GM19463 (cell line): ENCODE data around the gene CDKAL1.
"Not testable (repeated sequence)": the region's sequence is repeated elsewhere in the genome, so short reads cannot be mapped to it uniquely, and the experiment has no call there.

Experiments used
- ATAC-seq: cut with Tn5 transposase; IDR thresholded peaks from one replicate; pipeline ENCODE4 v1.9.1; 2021; ENCODE audit warnings: mild to moderate bottlenecking, moderate library complexity; ENCODE audit not compliant: unreplicated experiment

Gene CDKAL1

DNA sequence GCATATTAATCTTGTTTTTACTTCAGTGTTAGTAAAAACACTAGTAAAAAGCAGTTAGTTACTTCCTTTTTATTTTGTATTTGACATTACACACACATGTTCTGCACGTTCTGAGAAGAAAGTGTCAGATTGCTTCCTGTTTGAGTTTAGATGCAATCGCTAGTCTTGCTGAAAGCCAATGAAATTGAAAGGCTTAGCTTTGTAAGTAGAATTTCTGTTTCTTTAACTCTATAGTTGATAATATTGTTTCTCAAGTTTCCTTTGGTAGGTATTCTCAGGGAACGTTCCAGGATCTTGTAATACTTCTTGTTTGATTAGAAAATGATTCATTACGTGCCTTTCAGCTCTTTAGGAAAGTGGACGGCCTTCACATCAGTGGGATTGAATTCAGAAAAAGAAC is 55.0 kb downstream of the CDKAL1 start:
- no peak for ATAC-seq

DNA sequence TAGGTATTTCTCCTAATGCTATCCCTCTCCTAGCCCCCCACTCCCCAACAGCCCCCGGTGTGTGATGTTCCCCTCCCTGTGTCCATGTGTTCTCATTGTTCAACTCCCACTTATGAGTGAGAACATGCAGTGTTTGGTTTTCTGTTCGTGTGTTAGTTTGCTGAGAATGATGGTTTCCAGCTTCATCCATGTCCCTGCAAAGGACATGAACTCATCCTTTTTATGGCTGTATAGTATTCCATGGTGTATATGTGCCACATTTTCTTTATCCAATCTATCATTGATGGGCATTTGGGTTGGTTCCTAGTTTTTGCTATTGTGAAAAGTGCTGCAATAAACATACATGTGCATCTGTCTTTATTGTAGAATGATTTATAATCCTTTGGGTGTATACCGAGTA is 56.2 kb downstream of the CDKAL1 start:
- ATAC-seq, result not testable (repeated sequence)

DNA sequence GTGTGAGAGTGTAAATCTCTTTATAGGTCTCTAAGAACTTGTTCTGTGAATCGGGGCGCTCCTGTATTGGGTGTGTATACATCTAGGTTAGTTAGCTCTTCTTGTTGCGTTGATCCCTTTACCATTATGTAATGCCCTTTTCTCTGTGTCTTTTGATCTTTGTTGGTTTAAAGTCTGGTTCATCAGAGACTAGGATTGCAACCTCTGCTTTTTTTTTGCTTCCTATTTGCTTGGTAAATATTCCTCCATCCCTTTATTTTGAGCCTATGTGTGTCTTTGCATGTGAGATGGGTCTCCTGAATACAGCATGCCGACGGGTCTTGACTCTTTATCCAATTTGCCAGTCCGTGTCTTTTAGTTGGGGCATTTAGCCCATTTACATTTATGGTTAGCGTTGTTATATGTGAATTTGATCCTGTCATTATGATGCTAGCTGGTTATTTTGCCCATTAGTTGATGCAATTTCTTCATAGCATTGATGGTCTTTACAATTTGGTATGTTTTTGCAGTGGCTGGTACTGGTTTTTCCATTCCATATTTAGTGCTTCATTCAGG is 60.1 kb downstream of the CDKAL1 start:
- ATAC-seq, result not testable (repeated sequence)

DNA sequence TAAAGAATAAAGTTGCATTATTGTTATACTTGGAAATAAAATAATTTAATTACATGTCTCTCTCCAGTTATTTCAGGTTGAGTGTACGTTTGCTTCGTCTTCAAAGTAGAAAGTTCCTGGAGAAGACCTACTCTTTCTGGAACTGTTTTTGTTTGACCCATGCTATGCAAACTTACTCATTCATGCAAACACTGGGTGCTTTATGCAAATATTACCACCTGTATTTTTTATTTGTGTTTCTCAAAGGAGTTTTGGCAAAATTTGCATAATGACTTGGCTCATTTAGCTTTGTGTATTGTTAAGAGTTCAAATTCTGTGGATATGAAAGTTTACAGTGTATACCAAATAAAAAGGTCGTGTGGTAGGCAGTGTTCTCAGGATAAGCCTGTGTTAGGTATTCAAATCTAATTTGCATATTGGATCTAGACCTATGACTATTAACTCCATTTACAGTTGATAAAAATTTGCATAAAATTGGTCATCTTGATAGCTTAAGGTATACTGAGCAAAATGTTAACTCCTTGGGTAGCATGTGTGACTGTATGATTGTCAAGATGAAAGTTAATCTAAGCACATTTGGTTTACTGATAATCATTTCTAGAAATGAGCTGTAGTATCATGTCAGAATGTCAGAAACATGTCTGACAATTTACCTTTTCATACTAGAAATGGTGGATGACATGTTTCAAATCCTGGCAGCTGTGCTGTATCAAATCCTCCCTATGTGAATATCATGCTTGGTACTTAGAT is 65.2 kb downstream of the CDKAL1 start:
- ATAC-seq, result peak; percentile 53

DNA sequence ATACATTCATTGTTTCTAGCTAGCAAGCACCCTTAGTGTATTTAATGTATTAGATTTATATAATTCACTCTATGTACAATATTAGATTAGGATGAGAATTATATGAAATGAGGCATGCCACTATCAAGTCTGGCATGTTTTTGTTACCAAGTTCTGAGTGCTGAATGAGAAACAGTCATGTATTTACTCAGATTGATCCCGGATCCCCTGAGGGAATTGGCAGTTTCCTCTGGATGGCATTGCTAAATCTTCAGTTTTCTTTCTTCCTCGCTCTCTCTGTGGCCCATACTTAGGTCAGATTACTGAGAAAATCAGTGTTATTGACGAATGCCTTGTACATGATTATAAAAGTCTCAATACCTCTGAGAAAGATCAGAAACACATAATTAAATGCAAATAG is 66.6 kb downstream of the CDKAL1 start:
- no peak for ATAC-seq

DNA sequence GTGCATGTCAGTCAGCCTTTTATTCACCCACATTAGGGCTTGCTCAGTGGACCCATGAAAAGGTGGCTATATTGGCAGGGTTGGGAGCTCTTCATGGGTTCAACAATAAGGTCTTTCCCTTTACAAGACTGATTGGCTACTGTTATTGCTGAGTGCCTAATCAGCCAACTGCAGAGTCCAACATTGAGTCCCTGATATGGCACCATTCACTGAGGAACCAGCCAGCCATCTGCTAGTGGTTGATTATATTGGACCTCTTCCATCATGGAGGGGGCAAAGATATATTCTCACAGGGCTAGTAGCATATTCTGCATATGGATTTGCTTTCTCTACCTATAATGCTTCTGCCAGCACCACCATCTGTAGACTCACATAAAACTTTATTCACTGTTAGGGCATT is 69.9 kb downstream of the CDKAL1 start:
- ATAC-seq, result no peak

DNA sequence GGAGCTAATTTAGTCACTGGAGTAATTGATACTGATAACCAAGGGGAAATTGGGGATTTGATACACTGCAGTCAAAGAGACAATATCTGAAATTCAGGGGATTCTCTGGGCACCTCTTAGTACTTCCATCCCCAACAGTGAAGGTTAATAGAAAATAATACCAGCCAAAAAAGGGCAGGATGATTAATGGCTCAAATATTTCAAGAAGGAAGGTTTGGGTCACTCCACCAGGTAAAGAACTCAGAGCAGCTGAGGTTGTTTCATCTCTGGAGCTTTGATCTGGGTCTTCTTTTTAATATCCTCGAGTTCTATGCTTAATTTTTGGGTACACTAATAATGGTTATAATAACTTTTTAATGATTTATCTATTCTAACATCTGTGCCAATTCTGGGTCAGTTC is 70.8 kb downstream of the CDKAL1 start:
- no peak for ATAC-seq

DNA sequence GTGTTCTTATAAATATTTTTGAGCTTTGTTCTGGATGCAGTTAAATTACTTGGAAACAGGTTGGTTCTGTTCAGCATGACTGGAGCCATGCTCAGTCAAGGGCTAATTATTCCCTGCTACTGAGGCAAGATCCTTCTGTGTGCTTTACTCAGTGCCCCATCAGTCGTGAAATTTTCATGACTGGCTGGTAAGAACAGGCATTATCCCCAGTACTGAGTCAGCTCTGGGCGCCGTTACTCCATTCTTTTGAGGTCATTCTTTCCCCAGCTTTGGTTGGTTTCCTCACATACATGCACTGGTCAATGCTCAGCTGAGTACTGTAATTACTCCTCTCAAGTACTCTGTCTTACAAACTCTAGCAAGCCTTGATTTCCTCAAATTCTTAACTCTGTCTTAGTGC is 71.3 kb downstream of the CDKAL1 start:
- ATAC-seq, result no peak

DNA sequence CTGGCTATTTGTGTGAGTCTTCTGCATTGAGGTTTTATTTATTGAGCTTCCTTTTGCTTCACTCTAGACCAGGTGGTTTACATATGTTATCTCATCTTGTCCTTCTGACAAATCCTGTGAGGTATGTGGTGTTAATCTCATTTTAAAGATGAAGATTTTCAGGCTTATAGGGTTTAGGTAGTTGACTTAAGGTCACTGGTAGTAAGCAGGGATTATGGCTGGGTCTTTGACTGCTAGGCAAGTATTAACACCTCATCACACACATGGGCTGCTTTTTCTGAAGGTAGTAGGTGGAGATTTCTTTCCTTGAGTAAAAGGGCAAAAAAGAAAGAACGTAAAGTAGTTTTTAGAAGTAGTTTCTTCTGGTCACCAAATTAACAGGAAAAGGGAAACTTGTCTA is 72.6 kb downstream of the CDKAL1 start:
- ATAC-seq, result no peak

DNA sequence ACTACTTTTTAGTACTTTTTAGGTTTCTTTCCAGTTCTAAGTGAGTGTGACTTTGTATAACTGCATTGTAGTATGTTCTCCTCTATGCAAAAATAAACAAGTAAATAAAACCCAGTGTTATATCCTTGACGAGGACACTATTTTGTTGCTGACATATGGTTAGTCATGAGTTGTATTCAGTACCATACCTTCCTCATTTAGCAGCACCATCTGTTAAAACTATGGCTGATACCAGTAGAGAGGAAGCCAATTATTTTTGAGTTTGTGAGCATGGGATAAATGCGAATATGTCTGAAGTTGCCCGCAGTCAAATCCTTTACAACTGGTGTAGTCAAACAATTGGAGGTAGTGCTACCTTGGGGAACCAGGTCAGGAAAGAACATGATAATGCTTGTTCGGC is 74.1 kb downstream of the CDKAL1 start:
- no peak for ATAC-seq

DNA sequence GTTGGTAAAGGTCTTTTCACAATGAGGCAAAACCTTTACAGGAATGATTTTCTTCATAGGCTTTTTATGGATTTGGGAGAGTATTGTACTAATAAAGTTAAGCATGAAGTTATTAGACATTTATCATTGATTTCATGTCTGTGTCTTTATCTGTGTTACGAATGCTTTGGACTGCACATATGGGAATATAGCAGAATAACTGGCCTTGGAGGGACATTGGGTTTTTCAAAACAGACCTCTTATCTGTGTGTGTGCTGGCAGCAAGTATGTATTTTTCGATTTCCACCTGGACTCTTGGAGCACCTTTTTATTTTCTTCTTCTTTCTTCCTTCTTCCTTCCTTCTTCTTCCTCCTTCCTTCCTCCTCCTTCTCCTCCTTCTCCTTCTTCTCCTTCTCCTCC is 74.6 kb downstream of the CDKAL1 start:
- ATAC-seq, result no peak

DNA sequence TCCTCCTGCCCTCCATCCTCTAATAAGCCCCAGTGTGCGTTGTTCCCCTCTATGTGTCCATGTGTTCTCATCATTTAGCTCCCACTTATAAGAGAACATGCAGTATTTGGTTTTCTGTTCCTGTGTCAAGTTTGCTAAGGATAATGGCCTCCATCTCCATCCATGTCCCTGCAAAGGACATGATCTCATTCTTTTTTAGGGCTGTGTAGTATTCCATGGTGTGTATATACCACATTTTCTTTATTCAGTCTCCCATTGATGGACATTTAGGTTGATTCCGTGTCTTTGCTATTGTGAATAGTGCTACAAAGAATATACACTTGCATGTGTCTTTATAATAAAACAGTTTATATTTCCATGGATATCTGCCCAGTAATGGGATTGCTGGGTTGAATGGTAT is 75.7 kb downstream of the CDKAL1 start:
- ATAC-seq, result not testable (repeated sequence)

DNA sequence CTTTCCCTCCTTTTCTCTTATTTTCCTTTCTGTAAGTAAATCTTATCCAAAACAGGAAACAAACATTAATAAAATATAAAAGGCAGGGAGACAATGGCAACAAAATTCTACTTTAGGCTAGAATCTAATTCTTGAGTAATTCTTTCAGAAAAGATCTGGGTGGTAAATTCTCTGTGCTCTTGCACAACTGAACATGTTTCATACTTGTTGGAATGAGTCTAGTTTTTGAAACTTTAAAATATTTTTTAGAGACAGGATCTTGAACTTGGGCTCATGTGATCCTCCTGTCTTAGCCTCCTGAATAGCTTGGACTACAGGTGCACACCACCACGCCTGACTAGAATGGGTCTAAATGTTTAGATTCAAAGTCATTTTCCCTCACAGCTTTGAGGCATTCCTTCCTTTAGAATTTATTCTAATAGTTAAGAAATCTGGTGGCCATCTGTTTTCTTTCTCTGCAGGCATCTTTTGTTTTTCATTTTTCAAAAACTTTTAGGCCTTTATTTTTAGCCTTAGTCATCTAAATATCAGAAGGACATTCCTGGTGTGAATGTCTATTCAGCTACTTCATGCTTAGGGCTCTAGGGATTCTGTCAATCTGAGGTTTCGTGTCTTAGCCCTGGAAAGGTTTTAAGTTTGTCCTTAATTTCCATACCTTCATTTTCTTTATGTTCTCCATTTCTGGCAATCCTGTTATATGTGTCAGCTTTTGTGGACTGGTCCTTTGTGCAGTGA is 76.5 kb downstream of the CDKAL1 start:
- no peak for ATAC-seq

DNA sequence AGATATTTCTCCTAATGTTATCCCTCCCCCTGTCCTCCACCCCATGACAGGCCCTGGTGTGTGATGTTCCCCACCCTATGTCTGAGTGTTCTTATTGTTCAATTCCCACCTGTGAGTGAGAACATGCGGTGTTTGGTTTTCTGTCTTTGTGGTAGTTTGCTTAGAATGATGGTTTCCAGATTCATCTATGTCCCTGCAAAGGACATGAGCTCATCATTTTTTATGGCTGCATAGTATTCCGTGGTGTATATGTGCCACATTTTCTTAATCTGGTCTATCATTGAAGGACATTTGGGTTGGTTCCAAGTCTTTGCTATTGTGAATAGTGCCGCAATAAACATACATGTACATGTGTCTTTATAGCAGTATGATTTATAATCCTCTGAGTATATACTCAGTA is 83.3 kb downstream of the CDKAL1 start:
- not testable (repeated sequence) for ATAC-seq

DNA sequence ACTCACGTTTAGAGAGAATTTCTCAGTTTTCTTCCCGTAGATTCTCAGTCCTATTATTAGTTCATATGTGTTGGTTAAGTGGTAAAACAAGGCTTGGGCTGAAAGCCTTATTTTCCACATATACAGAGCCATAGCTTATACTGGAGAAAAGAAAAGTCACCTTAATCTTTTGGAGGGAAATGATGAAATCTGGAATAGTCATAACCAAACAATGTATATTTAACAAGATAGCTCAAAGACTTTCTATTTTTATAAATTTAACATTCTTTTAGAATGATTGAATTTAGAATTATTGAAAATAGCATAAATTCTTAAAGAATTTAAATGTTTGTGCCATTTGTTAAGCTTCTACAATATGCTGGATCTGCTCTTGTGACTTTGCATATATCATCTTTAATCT is 85.8 kb downstream of the CDKAL1 start:
- ATAC-seq, result no peak

DNA sequence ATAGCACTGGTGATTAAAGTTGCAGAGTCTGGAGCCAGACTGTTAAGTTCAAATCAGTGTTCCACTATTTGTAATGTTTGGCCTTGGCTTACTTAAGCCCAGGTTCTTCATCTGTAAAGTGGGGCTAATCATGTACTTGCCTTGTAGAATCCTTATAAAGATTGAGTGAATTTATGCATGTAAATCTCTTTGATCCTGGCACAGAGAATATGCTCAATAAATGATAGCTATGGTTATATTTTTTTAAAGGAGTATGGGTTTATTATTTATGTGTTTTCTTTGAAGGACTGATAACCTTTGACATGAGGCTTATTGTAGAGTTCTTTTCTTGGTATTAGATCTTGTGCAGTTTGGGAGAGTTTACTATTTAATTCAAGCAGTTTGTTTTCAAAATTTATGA is 89.5 kb downstream of the CDKAL1 start:
- no peak for ATAC-seq

DNA sequence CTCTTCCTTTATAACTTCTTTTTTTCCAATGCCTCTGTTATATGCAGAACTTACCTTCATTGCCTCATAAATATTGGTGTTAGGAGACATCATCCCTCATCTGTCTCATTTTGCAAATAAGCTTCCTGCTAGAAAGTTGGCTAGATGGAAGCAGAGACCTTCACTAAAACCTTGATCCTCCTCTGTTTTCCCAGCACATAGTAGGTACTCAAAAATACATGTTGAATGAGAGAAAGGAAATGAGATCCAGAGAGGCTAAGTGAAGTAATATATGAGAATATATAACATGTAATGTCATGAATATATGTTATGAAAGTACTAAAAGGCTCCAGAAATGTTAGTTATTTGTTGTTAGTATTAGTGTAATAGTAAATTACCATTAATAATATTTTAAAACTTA is 91.9 kb downstream of the CDKAL1 start:
- ATAC-seq, result no peak

DNA sequence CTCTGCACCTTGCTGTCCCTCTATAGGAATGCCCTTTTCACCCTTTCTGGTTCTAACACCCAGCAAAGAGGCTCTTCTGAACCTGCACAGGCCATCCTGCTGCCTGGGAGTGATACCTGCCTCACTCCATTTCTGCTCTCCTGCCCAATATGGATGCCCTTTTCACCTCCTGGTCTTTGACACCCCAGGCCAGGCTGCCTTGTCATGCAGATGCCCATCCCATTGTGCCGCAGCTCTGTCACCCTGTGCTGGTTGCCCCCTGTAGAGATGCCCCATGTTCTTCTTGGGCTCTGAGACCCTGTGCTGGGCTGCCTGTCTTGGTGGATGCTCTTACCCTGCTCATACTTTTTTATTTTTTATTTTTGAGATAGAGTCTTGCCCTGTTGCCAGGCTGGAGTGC is 95.3 kb downstream of the CDKAL1 start:
- no peak for ATAC-seq

DNA sequence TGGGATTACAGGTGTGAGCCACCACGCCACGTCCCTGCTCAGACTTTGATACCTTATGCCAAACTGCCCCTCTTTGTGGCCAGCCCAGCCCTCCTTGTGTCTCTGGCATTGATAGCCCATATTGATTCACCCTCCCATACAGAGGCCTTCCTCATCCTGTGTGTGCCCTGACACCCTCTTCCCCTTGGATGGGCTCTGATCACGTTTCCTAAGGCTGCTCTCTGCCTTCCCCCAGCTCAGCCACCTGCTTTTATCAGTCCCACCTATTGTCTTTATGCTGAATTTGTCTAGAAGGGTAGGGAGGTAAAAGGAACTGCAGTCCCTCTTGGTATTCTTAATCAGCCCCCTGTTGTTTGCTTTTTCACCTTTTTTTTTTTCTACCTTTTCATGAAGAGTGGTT is 95.9 kb downstream of the CDKAL1 start:
- ATAC-seq, result no peak

DNA sequence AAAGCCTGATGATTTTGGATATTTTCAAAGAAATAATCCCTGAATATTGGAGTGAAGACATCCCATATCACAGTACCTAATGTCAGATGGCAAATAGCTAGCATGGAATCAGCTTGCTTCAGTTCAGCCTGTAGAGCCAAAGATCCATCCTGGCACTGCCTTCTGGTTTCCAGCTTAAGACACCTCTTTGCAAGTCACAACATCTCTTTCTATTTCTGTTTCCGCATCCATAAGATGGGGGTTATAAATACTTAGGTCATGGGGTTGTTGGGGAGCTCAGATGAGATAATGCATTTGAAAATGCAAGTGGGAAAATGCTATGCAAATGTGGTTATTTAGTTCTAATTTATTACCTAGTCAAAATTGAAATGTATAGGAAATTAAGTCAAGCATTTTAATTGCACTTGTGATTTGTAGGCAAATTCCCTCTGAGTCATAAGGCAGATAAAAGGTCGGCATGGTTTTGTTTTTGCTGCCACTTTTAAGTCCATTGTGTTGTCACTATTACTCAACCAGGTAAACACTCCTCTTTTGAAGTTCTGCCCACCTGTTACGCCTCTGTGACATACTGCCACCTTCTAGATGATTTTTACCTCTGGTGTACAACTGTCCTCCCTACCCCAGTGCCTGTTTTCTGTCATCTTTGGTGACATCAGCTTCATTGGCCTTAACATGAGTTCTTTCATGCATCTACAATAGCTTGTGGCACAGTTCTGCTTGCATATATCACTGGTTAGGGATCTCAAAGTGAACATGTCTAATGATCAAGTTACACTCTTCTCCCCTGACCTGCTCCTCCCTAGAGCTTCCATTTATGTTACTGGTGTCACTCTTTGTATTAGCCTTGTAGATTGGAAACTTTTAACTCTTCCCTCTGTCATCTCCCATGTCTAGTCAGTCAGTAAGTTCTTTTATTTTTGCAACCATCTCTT is 96.6 kb downstream of the CDKAL1 start:
- no peak for ATAC-seq

DNA sequence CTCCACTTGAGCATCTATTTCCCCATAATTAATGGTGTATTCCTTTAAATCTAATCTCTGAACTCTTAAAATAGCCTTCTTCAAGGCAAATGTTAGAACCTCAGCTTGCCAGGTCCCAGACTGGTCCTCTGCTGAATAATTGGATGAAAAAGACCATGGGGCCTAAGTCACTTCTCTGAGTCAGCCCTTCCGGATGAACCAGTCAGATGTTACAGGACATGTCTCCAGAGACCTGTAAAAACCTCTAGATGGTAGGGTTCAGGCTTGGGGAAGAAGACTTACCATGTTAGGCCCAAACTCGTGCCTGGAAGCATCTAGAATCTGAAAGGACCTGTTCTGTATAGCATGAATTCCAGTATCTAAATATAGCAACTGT is 97.3 kb downstream of the CDKAL1 start:
- ATAC-seq, result no peak
